ENCODE results near the gene TDRD7. TPM values are rescaled to one million over a fixed set of nuclear protein-coding genes. Genes with fewer than 3 reads are reported as not detected.

TDRD7 gene
- total and polyA plus RNA-seq, 8 donors, result 6.3 to 17.5 (median 7.4) TPM

DNA sequence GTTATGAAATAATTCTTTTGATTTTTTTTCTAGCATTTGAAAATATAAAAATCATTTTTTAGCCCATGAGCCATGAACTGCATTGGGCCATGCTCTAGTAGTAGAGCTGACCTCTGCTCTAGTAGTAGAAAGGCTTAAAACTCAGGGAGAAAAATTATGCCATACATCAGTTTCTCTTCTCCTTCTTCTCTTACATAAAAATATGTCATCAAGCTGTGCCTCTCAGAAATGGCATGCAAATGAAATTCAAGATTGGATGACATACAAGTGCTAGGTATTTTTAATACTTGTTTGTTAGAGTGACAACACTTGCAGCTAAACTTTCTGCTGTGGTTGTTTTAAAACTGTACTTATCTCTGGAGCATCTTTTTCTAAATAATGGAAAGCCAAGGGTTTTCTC is 47.4 kb downstream of the TDRD7 start:
- H3K27me3 ChIP-seq, result no peaks in the 10 kb centered on the region
- intact Hi-C loops (cut with DNase I), result no loop called here
- no peak for ATAC-seq
- no peak for DNase-seq
- no peaks in the 10 kb centered on the region for H3K9me3 ChIP-seq
- no peaks in the 10 kb centered on the region for H3K4me1 ChIP-seq
- peaks cover 0 to 21% of the 10 kb centered on the region in 2 donors for H3K36me3 ChIP-seq
- H3K27ac ChIP-seq, result no peak overlapping the region
- H3K4me3 ChIP-seq, result no peak overlapping the region
- TF ChIP-seq, protein P1, sequence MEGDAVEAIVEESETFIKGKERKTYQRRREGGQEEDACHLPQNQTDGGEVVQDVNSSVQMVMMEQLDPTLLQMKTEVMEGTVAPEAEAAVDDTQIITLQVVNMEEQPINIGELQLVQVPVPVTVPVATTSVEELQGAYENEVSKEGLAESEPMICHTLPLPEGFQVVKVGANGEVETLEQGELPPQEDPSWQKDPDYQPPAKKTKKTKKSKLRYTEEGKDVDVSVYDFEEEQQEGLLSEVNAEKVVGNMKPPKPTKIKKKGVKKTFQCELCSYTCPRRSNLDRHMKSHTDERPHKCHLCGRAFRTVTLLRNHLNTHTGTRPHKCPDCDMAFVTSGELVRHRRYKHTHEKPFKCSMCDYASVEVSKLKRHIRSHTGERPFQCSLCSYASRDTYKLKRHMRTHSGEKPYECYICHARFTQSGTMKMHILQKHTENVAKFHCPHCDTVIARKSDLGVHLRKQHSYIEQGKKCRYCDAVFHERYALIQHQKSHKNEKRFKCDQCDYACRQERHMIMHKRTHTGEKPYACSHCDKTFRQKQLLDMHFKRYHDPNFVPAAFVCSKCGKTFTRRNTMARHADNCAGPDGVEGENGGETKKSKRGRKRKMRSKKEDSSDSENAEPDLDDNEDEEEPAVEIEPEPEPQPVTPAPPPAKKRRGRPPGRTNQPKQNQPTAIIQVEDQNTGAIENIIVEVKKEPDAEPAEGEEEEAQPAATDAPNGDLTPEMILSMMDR (IDR thresholded peaks at IDR 0.05), result no peak

- Histone ChIP-seq H3K27me3 (no peaks in the 10 kb centered on the region), H3K4me1 (no peaks in the 10 kb centered on the region), H3K36me3 (peaks cover 0 to 41% of the 10 kb centered on the region in 2 donors), H3K27ac (no peak overlapping the region), H3K4me3 (no peak overlapping the region), H3K9me3 (no peaks in the 10 kb centered on the region)
- intact Hi-C loops (cut with DNase I), result no loop called here
- no peak for ATAC-seq
- TF ChIP-seq, protein P1 (IDR thresholded peaks at IDR 0.05), result no peak
- no peak for DNase-seq
Measured at GRCh38 chr9:97462159-97462558, 50.3 kb downstream of the TDRD7 start.

- no peak overlapping the region for H3K4me3 ChIP-seq
- H3K36me3 ChIP-seq, result peaks cover 0 to 41% of the 10 kb centered on the region in 2 donors
- intact Hi-C loops (cut with DNase I), result no loop called here
- no peak overlapping the region for H3K27ac ChIP-seq
- TF ChIP-seq, protein P1 (IDR thresholded peaks at IDR 0.05), result no peak
- H3K27me3 ChIP-seq, result no peaks in the 10 kb centered on the region
- H3K4me1 ChIP-seq, result no peaks in the 10 kb centered on the region
- DNase-seq (no peak), ATAC-seq (no peak)
- no peaks in the 10 kb centered on the region for H3K9me3 ChIP-seq
Measured at GRCh38 chr9:97462914-97463313, 51.0 kb downstream of the TDRD7 start.

GRCh38 chr9:97468658-97469448 is 57.0 kb downstream of the TDRD7 start:
- intact Hi-C loops (cut with DNase I), result loop anchor here in 1 of 2 donors (5.0 kb wide), 1 partner anchor 128 kb away; no protein-coding TSS in a partner anchor
- no peak overlapping the region for H3K27ac ChIP-seq
- H3K9me3 ChIP-seq, result no peaks in the 10 kb centered on the region
- peak in 3 of 4 donors; percentile 38 to 76 (median 70) for DNase-seq
- ATAC-seq, result peak; percentile 99
- no peaks in the 10 kb centered on the region for H3K4me1 ChIP-seq
- H3K4me3 ChIP-seq, result no peak overlapping the region
- TF ChIP-seq, protein P1 (IDR thresholded peaks at IDR 0.05), result peak; percentile 48 to 61
- no peaks in the 10 kb centered on the region for H3K27me3 ChIP-seq
- H3K36me3 ChIP-seq, result peaks cover 0 to 50% of the 10 kb centered on the region in 2 donors

GRCh38 chr9:97470076-97470475 is 58.2 kb downstream of the TDRD7 start:
- no peaks in the 10 kb centered on the region for H3K27me3 ChIP-seq
- H3K4me1 ChIP-seq, result no peaks in the 10 kb centered on the region
- ATAC-seq (no peak), DNase-seq (no peak)
- no peak overlapping the region for H3K4me3 ChIP-seq
- intact Hi-C loops (cut with DNase I), result no loop called here
- TF ChIP-seq, protein P1 (IDR thresholded peaks at IDR 0.05), result no peak
- H3K9me3 ChIP-seq, result no peaks in the 10 kb centered on the region
- no peak overlapping the region for H3K27ac ChIP-seq
- peaks cover 0 to 55% of the 10 kb centered on the region in 2 donors for H3K36me3 ChIP-seq

Data from left lung (tissue), 10 donors.